Hepatocyte (in vitro differentiated cells): ENCODE data around the gene WRNIP1.

ENCODE experiments used
- EZH2 ChIP-seq: fragments of 200-600 bp; sonication (generic); IDR thresholded peaks from 2 replicates; pipeline ENCODE4 v1.6.1; 2016; ENCODE audit warnings: antibody characterized with exemption, mild to moderate bottlenecking, borderline replicate concordance
- TF ChIP-seq, protein P1 (sequence below): fragments of 200-600 bp; sonication (generic); IDR thresholded peaks from 2 replicates; pipeline ENCODE4 v1.5.1; 2016; ENCODE audit warnings: antibody characterized with exemption, mild to moderate bottlenecking; ENCODE audit not compliant: poor library complexity

DNA sequence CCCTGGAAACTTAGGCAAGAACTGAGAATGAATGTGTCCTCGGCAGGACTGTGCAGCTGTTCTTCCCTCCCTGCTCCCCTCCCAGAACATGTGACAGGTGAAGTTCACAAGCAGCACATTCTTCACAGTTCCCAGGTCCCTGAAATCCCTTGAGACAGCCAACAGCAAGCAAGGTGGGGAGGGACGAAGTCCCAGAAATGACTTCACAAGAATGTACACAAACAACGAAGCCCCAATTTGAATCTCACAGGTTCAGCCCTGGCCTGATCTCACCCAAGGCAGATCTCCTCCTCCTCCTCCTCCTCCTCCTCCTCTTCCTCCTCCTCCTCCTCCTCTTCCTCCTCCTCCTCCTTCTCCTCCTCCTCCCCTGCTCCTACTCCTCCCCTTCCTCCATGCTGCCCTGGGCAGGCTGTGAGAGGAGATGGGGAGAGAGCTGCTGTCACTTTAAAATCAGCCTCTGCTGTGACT, 32.4 kb downstream of the WRNIP1 start:
- TF ChIP-seq, protein P1, sequence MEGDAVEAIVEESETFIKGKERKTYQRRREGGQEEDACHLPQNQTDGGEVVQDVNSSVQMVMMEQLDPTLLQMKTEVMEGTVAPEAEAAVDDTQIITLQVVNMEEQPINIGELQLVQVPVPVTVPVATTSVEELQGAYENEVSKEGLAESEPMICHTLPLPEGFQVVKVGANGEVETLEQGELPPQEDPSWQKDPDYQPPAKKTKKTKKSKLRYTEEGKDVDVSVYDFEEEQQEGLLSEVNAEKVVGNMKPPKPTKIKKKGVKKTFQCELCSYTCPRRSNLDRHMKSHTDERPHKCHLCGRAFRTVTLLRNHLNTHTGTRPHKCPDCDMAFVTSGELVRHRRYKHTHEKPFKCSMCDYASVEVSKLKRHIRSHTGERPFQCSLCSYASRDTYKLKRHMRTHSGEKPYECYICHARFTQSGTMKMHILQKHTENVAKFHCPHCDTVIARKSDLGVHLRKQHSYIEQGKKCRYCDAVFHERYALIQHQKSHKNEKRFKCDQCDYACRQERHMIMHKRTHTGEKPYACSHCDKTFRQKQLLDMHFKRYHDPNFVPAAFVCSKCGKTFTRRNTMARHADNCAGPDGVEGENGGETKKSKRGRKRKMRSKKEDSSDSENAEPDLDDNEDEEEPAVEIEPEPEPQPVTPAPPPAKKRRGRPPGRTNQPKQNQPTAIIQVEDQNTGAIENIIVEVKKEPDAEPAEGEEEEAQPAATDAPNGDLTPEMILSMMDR: no peak
- TF ChIP-seq EZH2: no peak
